ENCODE data around the gene ZNF20.
"Not testable (repeated sequence)": the region's sequence is repeated elsewhere in the genome, so short reads cannot be mapped to it uniquely, and the experiment has no call there.

The ZNF20 gene

GRCh38 chr19:12111943-12112637 is 28.1 kb downstream of the ZNF20 start:
- Mint-ChIP-seq H3K27me3 (ENCODE audit: low read depth) (no peaks in the 10 kb centered on the region), H3K4me3 (no peak overlapping the region), H3K36me3 (ENCODE audit: low read depth) (peaks cover 77% of the 10 kb centered on the region), H3K9me3 (peaks cover 63% of the 10 kb centered on the region), H3K27ac (no peak overlapping the region), H3K4me1 (no peaks in the 10 kb centered on the region)
- TF ChIP-seq, protein P1, sequence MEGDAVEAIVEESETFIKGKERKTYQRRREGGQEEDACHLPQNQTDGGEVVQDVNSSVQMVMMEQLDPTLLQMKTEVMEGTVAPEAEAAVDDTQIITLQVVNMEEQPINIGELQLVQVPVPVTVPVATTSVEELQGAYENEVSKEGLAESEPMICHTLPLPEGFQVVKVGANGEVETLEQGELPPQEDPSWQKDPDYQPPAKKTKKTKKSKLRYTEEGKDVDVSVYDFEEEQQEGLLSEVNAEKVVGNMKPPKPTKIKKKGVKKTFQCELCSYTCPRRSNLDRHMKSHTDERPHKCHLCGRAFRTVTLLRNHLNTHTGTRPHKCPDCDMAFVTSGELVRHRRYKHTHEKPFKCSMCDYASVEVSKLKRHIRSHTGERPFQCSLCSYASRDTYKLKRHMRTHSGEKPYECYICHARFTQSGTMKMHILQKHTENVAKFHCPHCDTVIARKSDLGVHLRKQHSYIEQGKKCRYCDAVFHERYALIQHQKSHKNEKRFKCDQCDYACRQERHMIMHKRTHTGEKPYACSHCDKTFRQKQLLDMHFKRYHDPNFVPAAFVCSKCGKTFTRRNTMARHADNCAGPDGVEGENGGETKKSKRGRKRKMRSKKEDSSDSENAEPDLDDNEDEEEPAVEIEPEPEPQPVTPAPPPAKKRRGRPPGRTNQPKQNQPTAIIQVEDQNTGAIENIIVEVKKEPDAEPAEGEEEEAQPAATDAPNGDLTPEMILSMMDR (IDR thresholded peaks at IDR 0.05; ENCODE audit: unreplicated experiment in 3 of 3): no peak

DNA sequence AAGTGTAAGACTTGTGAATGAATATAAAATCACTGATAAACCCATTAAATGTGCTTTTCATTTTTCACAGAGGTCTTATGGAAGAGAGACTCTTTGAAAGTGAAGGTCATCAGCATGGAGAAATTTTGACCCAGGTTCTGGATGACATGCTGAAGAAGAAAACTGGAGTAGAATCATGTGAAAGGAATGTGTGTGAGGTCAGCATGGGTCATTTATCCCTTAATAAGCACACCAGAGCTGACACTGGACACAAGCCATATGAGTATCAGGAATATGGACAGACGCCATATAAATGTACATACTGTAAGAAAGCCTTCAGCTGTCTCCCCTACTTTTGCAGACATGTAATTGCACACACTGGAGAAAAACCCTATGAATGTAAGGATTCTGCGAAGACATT is 29.0 kb downstream of the ZNF20 start:
- H3K4me1 Mint-ChIP-seq: no peaks in the 10 kb centered on the region
- no peaks in the 10 kb centered on the region for H3K27me3 Mint-ChIP-seq (ENCODE audit: low read depth)
- H3K27ac Mint-ChIP-seq: no peak overlapping the region
- H3K9me3 Mint-ChIP-seq: peaks cover 67% of the 10 kb centered on the region
- H3K4me3 Mint-ChIP-seq: no peak overlapping the region
- TF ChIP-seq, protein P1 (IDR thresholded peaks at IDR 0.05; ENCODE audit: unreplicated experiment in 3 of 3): no peak
- H3K36me3 Mint-ChIP-seq (ENCODE audit: low read depth): peaks cover 77% of the 10 kb centered on the region

- H3K27me3 Mint-ChIP-seq (ENCODE audit: low read depth); H3K4me3 Mint-ChIP-seq; H3K4me1 Mint-ChIP-seq; H3K27ac Mint-ChIP-seq: not testable (repeated sequence)
- Mint-ChIP-seq H3K9me3 (peaks cover 63% of the 10 kb centered on the region), H3K36me3 (ENCODE audit: low read depth) (peaks cover 65% of the 10 kb centered on the region)
Measured at GRCh38 chr19:12103909-12104308, 36.2 kb downstream of the ZNF20 start.

GRCh38 chr19:12098040-12098439 is 42.1 kb downstream of the ZNF20 start:
- Mint-ChIP-seq H3K4me3 (no peak overlapping the region), H3K9me3 (peaks cover 68% of the 10 kb centered on the region), H3K36me3 (ENCODE audit: low read depth) (peaks cover 82% of the 10 kb centered on the region), H3K4me1 (peaks cover 4% of the 10 kb centered on the region), H3K27me3 (ENCODE audit: low read depth) (no peaks in the 10 kb centered on the region), H3K27ac (no peak overlapping the region)
- TF ChIP-seq, protein P1 (IDR thresholded peaks at IDR 0.05; ENCODE audit: unreplicated experiment in 3 of 3): no peak

DNA sequence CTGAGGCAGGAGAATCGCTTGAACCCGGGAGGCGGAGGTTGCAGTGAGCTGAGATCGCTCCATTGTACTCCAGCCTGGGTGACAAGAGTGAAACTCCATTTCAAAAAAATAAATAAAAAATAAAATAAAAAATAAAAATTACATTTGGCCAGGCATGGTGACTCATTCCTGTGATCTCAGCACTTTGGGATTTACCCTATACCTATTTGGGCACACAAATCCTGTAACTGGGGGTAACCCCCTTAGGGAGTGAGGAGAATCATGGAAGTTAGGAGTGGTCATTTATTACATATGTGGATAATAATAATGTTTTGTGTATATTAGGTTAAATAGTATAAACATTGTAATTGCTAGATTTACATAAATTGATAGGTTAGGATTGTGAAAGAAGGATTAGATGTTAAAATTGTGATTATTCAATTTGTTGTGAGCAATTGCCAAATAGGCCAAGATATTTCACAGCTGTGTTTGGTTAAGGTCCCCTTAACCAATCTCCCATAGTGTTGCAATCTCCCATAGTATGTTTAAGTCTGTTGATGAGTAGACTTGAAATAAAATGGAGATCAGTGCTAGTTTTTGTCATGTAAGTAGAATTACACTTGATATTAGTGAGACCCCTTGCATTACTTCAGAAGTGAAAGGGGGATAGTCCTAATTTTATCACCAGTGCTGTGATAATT is 44.9 kb downstream of the ZNF20 start:
- H3K27ac Mint-ChIP-seq: no peak overlapping the region
- H3K4me3 Mint-ChIP-seq: peak overlapping the region; percentile 19 to 37 (median 21)
- TF ChIP-seq, protein P1 (IDR thresholded peaks at IDR 0.05; ENCODE audit: unreplicated experiment in 3 of 3): no peak
- H3K9me3 Mint-ChIP-seq: peaks cover 43% of the 10 kb centered on the region
- peaks cover 11% of the 10 kb centered on the region for H3K4me1 Mint-ChIP-seq
- no peaks in the 10 kb centered on the region for H3K27me3 Mint-ChIP-seq (ENCODE audit: low read depth)
- peaks cover 80% of the 10 kb centered on the region for H3K36me3 Mint-ChIP-seq (ENCODE audit: low read depth)

DNA sequence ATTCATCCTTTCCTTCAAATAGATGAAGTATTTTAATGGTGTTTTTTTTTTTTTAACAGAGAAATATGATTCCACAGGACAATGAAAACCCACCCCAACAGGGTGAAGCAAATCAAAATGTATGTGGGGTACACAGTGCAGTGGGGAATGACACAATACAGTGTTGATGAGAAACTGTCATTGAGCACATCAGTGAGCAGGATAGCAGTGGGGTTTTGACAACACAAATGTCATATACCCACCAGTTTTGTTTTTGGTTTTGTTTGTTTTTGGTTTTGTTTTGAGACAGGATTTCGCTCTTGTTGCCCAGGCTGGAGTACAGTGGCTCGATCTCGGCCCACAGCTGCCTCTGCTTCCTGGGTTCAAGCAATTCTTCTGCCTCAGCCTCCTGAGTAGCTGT is 46.4 kb downstream of the ZNF20 start:
- Mint-ChIP-seq H3K4me3 (peak overlapping the region; percentile 87 to 94 (median 92)), H3K27ac (no peak overlapping the region), H3K27me3 (ENCODE audit: low read depth) (no peaks in the 10 kb centered on the region), H3K36me3 (ENCODE audit: low read depth) (peaks cover 73% of the 10 kb centered on the region), H3K9me3 (peaks cover 30% of the 10 kb centered on the region), H3K4me1 (peaks cover 11% of the 10 kb centered on the region)
- TF ChIP-seq, protein P1 (IDR thresholded peaks at IDR 0.05; ENCODE audit: unreplicated experiment in 3 of 3): no peak

All from nephron (organoid).